ENCODE measurements around the gene B3GNT2. TPM values are rescaled to one million over a fixed set of nuclear protein-coding genes. Genes with fewer than 3 reads are reported as not detected.

The B3GNT2 gene
- total and polyA plus RNA-seq, 2 of the 4 experiments (the other 2 are of a cell fraction) = 5.0 to 11.1 TPM

- Histone ChIP-seq H2BK5ac (ENCODE audit: low read depth, low read length, poor library complexity, severe bottlenecking) (no peak overlapping the region), H3K27ac (ENCODE audit: insufficient read depth, low read length) (no peak overlapping the region), H4K8ac (ENCODE audit: low read depth in 2 of 2, low read length in 2 of 2) (no peak overlapping the region), H2BK120ac (ENCODE audit: low read depth, low read length) (no peak overlapping the region), H3K18ac (ENCODE audit: low read depth, low read length) (no peak overlapping the region), H3K4me1 (ENCODE audit: control insufficient read depth, insufficient read depth, low read length) (no peaks in the 10 kb centered on the region), H3K9me1 (ENCODE audit: insufficient read depth, low read length) (no peaks in the 10 kb centered on the region), H3K14ac (replicated peaks; ENCODE audit: low read depth, low read length) (no peak overlapping the region), H3K56ac (ENCODE audit: extremely low read depth, insufficient read depth, low read length) (no peak overlapping the region), H3K4me2 (ENCODE audit: low read depth, low read length) (no peak overlapping the region), H3K79me1 (ENCODE audit: low read depth in 1 of 2, low read length in 2 of 2) (no peaks in the 10 kb centered on the region), H3K27me3 (ENCODE audit: control insufficient read depth, insufficient read depth, low read length) (peaks cover 2% of the 10 kb centered on the region; the same call in 1 of the 2 replicates), H3K4me3 (ENCODE audit: insufficient read depth, low read depth, low read length) (no peak overlapping the region), H3K9me3 (ENCODE audit: control insufficient read depth, insufficient read depth, low read length) (no peaks in the 10 kb centered on the region), H3K23ac (ENCODE audit: low read depth, low read length) (no peak overlapping the region), H4K20me1 (ENCODE audit: insufficient read depth, low read length) (no peaks in the 10 kb centered on the region), H2BK15ac (ENCODE audit: low read depth, low read length) (no peak overlapping the region), H4K5ac (ENCODE audit: low read depth, low read length) (no peak overlapping the region), H2AK9ac (replicated peaks; ENCODE audit: low read depth, low read length, poor library complexity) (no peak overlapping the region), H2AK5ac (ENCODE audit: low read depth, low read length) (no peak overlapping the region), H3K9ac (ENCODE audit: low read depth, low read length) (no peak overlapping the region), H3K4ac (ENCODE audit: low read depth, low read length) (no peak overlapping the region), H3K36me3 (ENCODE audit: control insufficient read depth, insufficient read depth, low read length) (no peaks in the 10 kb centered on the region), H2AFZ (replicated peaks; ENCODE audit: low read length, poor library complexity) (no peak overlapping the region), H4K91ac (ENCODE audit: insufficient read depth, low read depth, low read length) (no peak overlapping the region), H2BK20ac (ENCODE audit: low read depth, low read length) (no peak overlapping the region)
- POLR2A ChIA-PET (ENCODE audit: unreplicated experiment) = no interaction called here
- dilution Hi-C loops (cut with HindIII; ENCODE audit: low sequenced_read_pairs, unreplicated experiment) (no loop called here), in situ Hi-C loops (cut with MboI; ENCODE audit: low sequenced_read_pairs) (no loop called here), intact Hi-C loops (cut with micrococcal nuclease) (no loop called here)
- TF ChIP-seq CEBPB (IDR thresholded peaks at IDR 0.05; ENCODE audit: low read depth, low read length) (no peak), RFX5 (IDR thresholded peaks at IDR 0.05; ENCODE audit: low read depth, low read length) (no peak), ELK1 (IDR thresholded peaks at IDR 0.05; ENCODE audit: borderline replicate concordance, low read depth, low read length) (no peak)
- ATAC-seq (ENCODE audit: low read depth) = no peak
- no TSS peak for BruUV-seq (replicated peaks)
- DNase-seq = no peak
- 90% methylated on average over 2 of the region's 9 CpGs; no CpG with 5 or more reads in 1 of the 2 experiments for WGBS, 2 experiments (ENCODE audit: extremely low coverage in 2 of 2, insufficient read length in 1 of 2)
- CTCF ChIA-PET = no interaction called here
Observed at GRCh38 chr2:62240546-62240945, 44.6 kb downstream of the B3GNT2 start.
